ENCODE measurements around the gene CYSTM1. TPM values are rescaled to one million over a fixed set of nuclear protein-coding genes. Genes with fewer than 3 reads are reported as not detected.
A peak's percentile ranks its signal among the peaks of the same experiment; 100 is the strongest.

The CYSTM1 gene
- total RNA-seq, 1 experiment from 2014 or later: 43.3 TPM

DNA sequence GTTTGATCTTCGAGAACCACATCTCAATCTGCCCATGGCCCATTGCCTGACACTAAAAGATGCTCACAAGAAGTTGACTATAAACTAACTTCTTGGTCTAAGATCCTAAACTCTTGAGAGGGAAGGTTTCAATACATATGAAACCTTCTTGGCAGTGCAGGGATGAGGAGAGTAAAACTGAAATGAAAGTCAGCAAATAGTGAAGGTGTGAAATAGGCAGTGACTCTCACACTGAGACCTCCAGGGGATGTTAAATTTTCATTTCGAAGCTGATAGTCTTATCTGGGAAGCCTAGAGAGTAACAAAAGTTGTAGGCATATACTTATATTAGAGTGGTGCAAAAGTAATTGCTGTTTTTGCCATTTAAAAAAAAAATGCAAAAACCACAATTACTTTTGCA, 974 bp upstream of the CYSTM1 start:
- intact Hi-C loops (cut with micrococcal nuclease): no loop called here
- Histone ChIP-seq H3K4me2 (ENCODE audit: low read length) (peak overlapping the region; percentile 96; the same call in 1 of the 2 replicates), H4K20me1 (ENCODE audit: low read length) (no peaks in the 10 kb centered on the region), H3K27ac (ENCODE audit: low read length) (no peak overlapping the region), H3F3A (ENCODE audit: low read length, unreplicated experiment) (no peaks in the 10 kb centered on the region), H3K9ac (ENCODE audit: low read length) (no peak overlapping the region), H3K4me3 (ENCODE audit: low read length) (no peak overlapping the region), H2AFZ (ENCODE audit: low read length) (no peak overlapping the region), H3K36me3 (ENCODE audit: low read depth, low read length) (no peaks in the 10 kb centered on the region), H3K4me1 (ENCODE audit: insufficient read depth, low read length) (peaks cover 36% of the 10 kb centered on the region), H3K9me2 (replicated peaks; ENCODE audit: low read length) (no peaks in the 10 kb centered on the region), H3K79me2 (ENCODE audit: low read length) (peaks cover 20% of the 10 kb centered on the region), H3K9me3 (ENCODE audit: low read length) (no peaks in the 10 kb centered on the region), H3K27me3 (ENCODE audit: low read length) (no peaks in the 10 kb centered on the region)
- BruUV-seq (replicated peaks): no TSS peak
- ChIA-PET CTCF (no interaction called here), POLR2A (ENCODE audit: unreplicated experiment) (no interaction called here)
- DNase-seq (no peak), ATAC-seq (no peak)
- TF ChIP-seq EZH2phosphoT487 (IDR thresholded peaks at IDR 0.05; ENCODE audit: borderline replicate concordance, low read length) (no peak), CTCF (conservative IDR thresholded peaks at IDR 0.05; ENCODE audit: low read depth, low read length) (no peak), EZH2 (IDR thresholded peaks at IDR 0.05; ENCODE audit: low read length, unreplicated experiment) (no peak)

DNA sequence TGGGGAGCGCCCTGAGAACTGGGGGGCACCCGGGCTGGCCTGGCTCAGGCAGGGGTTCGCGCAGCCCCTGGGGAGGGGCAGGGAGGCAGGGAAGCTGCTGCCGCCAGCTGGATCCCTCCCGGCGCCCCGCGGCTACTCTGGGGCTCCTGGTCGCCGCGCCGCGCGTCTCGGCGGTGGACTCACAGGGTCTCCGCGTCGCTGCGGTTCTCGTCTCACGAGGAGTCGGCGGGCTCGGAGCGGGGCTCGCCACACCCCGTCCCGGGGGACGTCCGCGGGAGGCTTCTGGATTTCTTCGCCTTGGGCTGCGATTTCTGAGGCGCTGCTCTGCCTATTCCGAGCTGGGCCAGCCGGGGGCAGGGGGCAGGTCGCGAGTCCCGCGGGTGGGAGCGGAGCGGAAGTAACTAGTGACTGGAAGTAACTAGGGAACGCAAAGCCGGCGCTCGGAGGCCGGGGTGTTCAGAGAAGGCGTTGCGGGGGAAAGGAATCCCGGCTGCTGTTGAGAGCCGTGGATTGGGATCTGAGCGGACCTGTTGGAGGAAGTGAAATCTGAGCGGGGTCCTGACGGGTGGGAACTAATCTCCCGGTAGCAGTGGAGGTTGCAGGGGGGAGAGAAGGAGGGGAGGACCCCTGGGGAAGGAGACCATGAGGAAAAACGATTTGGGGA, 511 bp downstream of the CYSTM1 start:
- Histone ChIP-seq H3K4me2 (ENCODE audit: low read length) (peak overlapping the region; percentile 96), H2AFZ (ENCODE audit: low read length) (peak overlapping the region; percentile 54), H3K27me3 (ENCODE audit: low read length) (no peaks in the 10 kb centered on the region), H4K20me1 (ENCODE audit: low read length) (no peaks in the 10 kb centered on the region), H3K27ac (ENCODE audit: low read length) (peak overlapping the region; percentile 59), H3K4me1 (ENCODE audit: insufficient read depth, low read length) (peaks cover 29% of the 10 kb centered on the region), H3K4me3 (ENCODE audit: low read length) (peak overlapping the region; percentile 85), H3F3A (ENCODE audit: low read length, unreplicated experiment) (no peaks in the 10 kb centered on the region), H3K9ac (ENCODE audit: low read length) (peak overlapping the region; percentile 79), H3K9me3 (ENCODE audit: low read length) (no peaks in the 10 kb centered on the region), H3K9me2 (replicated peaks; ENCODE audit: low read length) (no peaks in the 10 kb centered on the region), H3K36me3 (ENCODE audit: low read depth, low read length) (no peaks in the 10 kb centered on the region), H3K79me2 (ENCODE audit: low read length) (peaks cover 20% of the 10 kb centered on the region)
- ChIA-PET CTCF (interaction anchor here (0.6 kb wide), 1 partner anchor 16 kb away, joined by 3 read pairs; no protein-coding TSS in a partner anchor), POLR2A (ENCODE audit: unreplicated experiment) (no interaction called here)
- BruUV-seq (replicated peaks): no TSS peak
- TF ChIP-seq EZH2 (IDR thresholded peaks at IDR 0.05; ENCODE audit: low read length, unreplicated experiment) (no peak), CTCF (conservative IDR thresholded peaks at IDR 0.05; ENCODE audit: low read depth, low read length) (no peak), EZH2phosphoT487 (IDR thresholded peaks at IDR 0.05; ENCODE audit: borderline replicate concordance, low read length) (no peak)
- DNase-seq (peak; percentile 56), ATAC-seq (peak; percentile 36)
- intact Hi-C loops (cut with micrococcal nuclease): loop anchor here (5.0 kb wide), 3 partner anchors 47 to 172 kb away; partner anchors contain the start of gene HBEGF

- peaks cover 20% of the 10 kb centered on the region for H3K79me2 ChIP-seq (ENCODE audit: low read length)
- H3K4me2 ChIP-seq (ENCODE audit: low read length): peak overlapping the region; percentile 96
- H3K9ac ChIP-seq (ENCODE audit: low read length): peak overlapping the region; percentile 79
- CTCF ChIA-PET: interaction anchor here (0.6 kb wide), 1 partner anchor 16 kb away, joined by 3 read pairs; no protein-coding TSS in a partner anchor
- no TSS peak for BruUV-seq (replicated peaks)
- H3K9me3 ChIP-seq (ENCODE audit: low read length): no peaks in the 10 kb centered on the region
- no peaks in the 10 kb centered on the region for H4K20me1 ChIP-seq (ENCODE audit: low read length)
- peak overlapping the region; percentile 59 for H3K27ac ChIP-seq (ENCODE audit: low read length)
- H3K4me3 ChIP-seq (ENCODE audit: low read length): peak overlapping the region; percentile 85
- intact Hi-C loops (cut with micrococcal nuclease): loop anchor here (5.0 kb wide), 3 partner anchors 46 to 171 kb away; partner anchors contain the start of gene HBEGF
- peaks cover 29% of the 10 kb centered on the region for H3K4me1 ChIP-seq (ENCODE audit: insufficient read depth, low read length)
- no peaks in the 10 kb centered on the region for H3K9me2 ChIP-seq (replicated peaks; ENCODE audit: low read length)
- no peak for ATAC-seq
- DNase-seq: no peak
- peak overlapping the region; percentile 54 for H2AFZ ChIP-seq (ENCODE audit: low read length)
- TF ChIP-seq EZH2 (IDR thresholded peaks at IDR 0.05; ENCODE audit: low read length, unreplicated experiment): no peak
- TF ChIP-seq CTCF (conservative IDR thresholded peaks at IDR 0.05; ENCODE audit: low read depth, low read length): no peak
- no peak for TF ChIP-seq EZH2phosphoT487 (IDR thresholded peaks at IDR 0.05; ENCODE audit: borderline replicate concordance, low read length)
- H3K36me3 ChIP-seq (ENCODE audit: low read depth, low read length): no peaks in the 10 kb centered on the region
- H3F3A ChIP-seq (ENCODE audit: low read length, unreplicated experiment): no peaks in the 10 kb centered on the region
- POLR2A ChIA-PET (ENCODE audit: unreplicated experiment): no interaction called here
- H3K27me3 ChIP-seq (ENCODE audit: low read length): no peaks in the 10 kb centered on the region
Measured at GRCh38 chr5:140176031-140176387, 1.0 kb downstream of the CYSTM1 start.
